ENCODE results near the gene EDDM3A.

The EDDM3A gene

GRCh38 chr14:20797164-20797563, 51.5 kb downstream of the EDDM3A start:
- peaks cover 31 to 44% of the 10 kb centered on the region in 2 experiments for H3K4me1 ChIP-seq (ENCODE audit: control insufficient read depth in 1 of 2, insufficient read depth in 1 of 2, low read depth in 1 of 2, low read length in 1 of 2)

More at GRCh38 chr14:20797164-20797563, 51.5 kb downstream of the EDDM3A start:
- Histone ChIP-seq H3K4me3 (ENCODE audit: low read depth in 1 of 2, low read length in 1 of 2) (no peak overlapping the region), H3K36me3 (no peaks in the 10 kb centered on the region), H3K9me3 (no peaks in the 10 kb centered on the region), H3K27me3 (no peaks in the 10 kb centered on the region), H3K27ac (no peak overlapping the region)
- no peak for TF ChIP-seq CTCF (IDR thresholded peaks at IDR 0.05)

Measured in neutrophil (primary cell).